HepG2 (cell line): ENCODE measurements around the gene SERPINA3. TPM values are rescaled to one million over a fixed set of nuclear protein-coding genes. Genes with fewer than 3 reads are reported as not detected.
A peak's percentile ranks its signal among the peaks of the same experiment; 100 is the strongest.

Experiments used
- CEBPG ChIP-seq: IDR thresholded peaks from 2 replicates; pipeline ENCODE4 v1.6.1; 2016
- ETS1 ChIP-seq: sonication (generic); formaldehyde crosslinking; IDR thresholded peaks from 2 replicates; pipeline ENCODE4 v1.4.0; 2020; ENCODE audit warnings: missing genetic modification reagents
- HDAC6 ChIP-seq: fragments of 200-600 bp; sonication (generic); IDR thresholded peaks from 2 replicates; pipeline ENCODE4 v1.7.0; 2017; ENCODE audit warnings: mild to moderate bottlenecking, antibody characterized with exemption, low read length, low read depth
- HINFP ChIP-seq: sonication (generic); formaldehyde crosslinking; IDR thresholded peaks from 2 replicates; pipeline ENCODE4 v1.4.0; 2020; ENCODE audit warnings: low read depth, mild to moderate bottlenecking, missing genetic modification reagents
- HNF4G ChIP-seq, 2 experiments: sonication (generic) in 1 of 2; formaldehyde crosslinking in 1 of 2; IDR thresholded peaks; 2 replicates each; pipeline versions ENCODE4 v1.4.0 to v1.6.1; 2011 to 2020; ENCODE audit warnings: borderline replicate concordance in 2 of 2, low read depth in 2 of 2, mild to moderate bottlenecking in 2 of 2, low read length in 1 of 2, missing genetic modification reagents in 1 of 2, moderate library complexity in 1 of 2
- KDM6A ChIP-seq: IDR thresholded peaks from 2 replicates; pipeline ENCODE4 v1.6.1; 2016; ENCODE audit warnings: low read depth
- MBD4 ChIP-seq: IDR thresholded peaks from 2 replicates; pipeline ENCODE4 v1.6.1; 2012; ENCODE audit warnings: low read length, inconsistent platforms, borderline replicate concordance
- MXD4 ChIP-seq: IDR thresholded peaks from 2 replicates; pipeline ENCODE4 v1.6.1; 2016; ENCODE audit warnings: mild to moderate bottlenecking, missing biosample characterization, missing genetic modification reagents
- NR1H2 ChIP-seq: sonication (generic); formaldehyde crosslinking; IDR thresholded peaks from 2 replicates; pipeline ENCODE4 v1.8.1; 2022; ENCODE audit warnings: low read depth, missing genetic modification reagents, borderline replicate concordance
- SP140L ChIP-seq: sonication (generic); formaldehyde crosslinking; IDR thresholded peaks from 2 replicates; pipeline ENCODE4 v1.4.0; 2020; ENCODE audit warnings: missing genetic modification reagents, borderline replicate concordance
- STAG1 ChIP-seq: sonication (generic); formaldehyde crosslinking; IDR thresholded peaks from 2 replicates; pipeline ENCODE4 v1.4.0; 2020; ENCODE audit warnings: missing genetic modification reagents
- ZFP41 ChIP-seq: sonication (generic); formaldehyde crosslinking; IDR thresholded peaks from 2 replicates; pipeline ENCODE4 v1.4.0; 2020; ENCODE audit warnings: mild to moderate bottlenecking, missing genetic modification reagents, borderline replicate concordance
- ZNF253 ChIP-seq: sonication (generic); formaldehyde crosslinking; IDR thresholded peaks from 2 replicates; pipeline ENCODE4 v1.8.0; 2022; ENCODE audit warnings: mild to moderate bottlenecking, missing genetic modification reagents, borderline replicate concordance
- ZNF282 ChIP-seq: fragments of 450-650 bp; IDR thresholded peaks from 2 replicates; pipeline ENCODE4 v1.6.1; 2018; ENCODE audit not compliant: partially characterized antibody
- ZNF333 ChIP-seq: sonication (generic); formaldehyde crosslinking; IDR thresholded peaks from 2 replicates; pipeline ENCODE4 v1.4.0; 2020; ENCODE audit warnings: mild to moderate bottlenecking, missing genetic modification reagents, borderline replicate concordance
- ZNF441 ChIP-seq: sonication (generic); formaldehyde crosslinking; IDR thresholded peaks from 2 replicates; pipeline ENCODE4 v1.7.0; 2021; ENCODE audit warnings: missing genetic modification reagents, borderline replicate concordance
- ZNF569 ChIP-seq: sonication (generic); formaldehyde crosslinking; IDR thresholded peaks from 2 replicates; pipeline ENCODE4 v1.5.0; 2020; ENCODE audit warnings: mild to moderate bottlenecking, missing genetic modification reagents, moderate library complexity, borderline replicate concordance
- ZNF616 ChIP-seq: sonication (generic); formaldehyde crosslinking; IDR thresholded peaks from 2 replicates; pipeline ENCODE4 v1.5.0; 2020; ENCODE audit warnings: low read depth, mild to moderate bottlenecking, missing genetic modification reagents
- polyA plus RNA-seq, 8 experiments: library from polyadenylated mRNA; depleted of rRNA in 3 of 8; stranded (reverse) in 7 of 8; unstranded in 1 of 8; fragments of >200 nt; fragmentation: Illumina TruSeq in 4 of 8; extraction: Trizol in 4 of 8; gene quantifications; 2 replicates each; pipeline versions ENCODE4 v1.2.1 to v1.2.3, GENCODE V29; 2011 to 2016; ENCODE audit warnings: low read depth in 4 of 8, missing spikeins in 1 of 8, mixed read lengths in 1 of 8; ENCODE audit not compliant: insufficient read depth in 1 of 8
- total RNA-seq, 5 experiments: library from RNA; depleted of rRNA; stranded (reverse); fragments of >200 nt; fragmentation: Illumina TruSeq; extraction: Trizol; gene quantifications; 2 replicates each; pipeline ENCODE4 v1.2.3, GENCODE V29; 2016; ENCODE audit warnings: low read depth in 1 of 5
- TF ChIP-seq, protein P1 (sequence below): sonication (generic); formaldehyde crosslinking; conservative IDR thresholded peaks from 2 replicates; pipeline ENCODE4 v1.4.0; 2020; ENCODE audit warnings: missing genetic modification reagents
- TF ChIP-seq, protein P2 (sequence below): sonication (generic); formaldehyde crosslinking; IDR thresholded peaks from 2 replicates; pipeline ENCODE4 v1.5.0; 2020; ENCODE audit warnings: mild to moderate bottlenecking, missing genetic modification reagents

SERPINA3 gene
- total and polyA plus RNA-seq, 2 of the 13 experiments (the other 11 are each of a cell fraction or from before 2014, with no cell fraction given) = 825 to 2,200 TPM

GRCh38 chr14:94612580-94613554, 676 bp downstream of the SERPINA3 start (continued):
- TF ChIP-seq HINFP (CRISPR knock-in tag) (no peak), ZNF441 (CRISPR knock-in tag) (no peak), ZNF282 (no peak), MBD4 (no peak), ETS1 (CRISPR knock-in tag) (no peak), HDAC6 (no peak), ZNF569 (no peak), NR1H2 (CRISPR knock-in tag) (no peak), MXD4 (CRISPR knock-in tag) (no peak), CEBPG (CRISPR knock-in tag) (peak; percentile 72), HNF4G (IDR thresholded peaks at IDR 0.05; ENCODE audit: borderline replicate concordance, low read depth, low read length) (no peak), HNF4G (CRISPR knock-in tag; IDR thresholded peaks at IDR 0.05; ENCODE audit: borderline replicate concordance, low read depth) (no peak), KDM6A (CRISPR knock-in tag) (no peak), ZFP41 (CRISPR knock-in tag) (no peak), ZNF253 (CRISPR knock-in tag) (no peak; the same call in 1 of the 2 replicates), ZNF616 (CRISPR knock-in tag) (0 out of 2 replicates have a peak, but pooled peaks have one; percentile 18), ZNF333 (CRISPR knock-in tag) (no peak), STAG1 (CRISPR knock-in tag) (no peak), SP140L (CRISPR knock-in tag) (no peak)
- TF ChIP-seq, protein P1, sequence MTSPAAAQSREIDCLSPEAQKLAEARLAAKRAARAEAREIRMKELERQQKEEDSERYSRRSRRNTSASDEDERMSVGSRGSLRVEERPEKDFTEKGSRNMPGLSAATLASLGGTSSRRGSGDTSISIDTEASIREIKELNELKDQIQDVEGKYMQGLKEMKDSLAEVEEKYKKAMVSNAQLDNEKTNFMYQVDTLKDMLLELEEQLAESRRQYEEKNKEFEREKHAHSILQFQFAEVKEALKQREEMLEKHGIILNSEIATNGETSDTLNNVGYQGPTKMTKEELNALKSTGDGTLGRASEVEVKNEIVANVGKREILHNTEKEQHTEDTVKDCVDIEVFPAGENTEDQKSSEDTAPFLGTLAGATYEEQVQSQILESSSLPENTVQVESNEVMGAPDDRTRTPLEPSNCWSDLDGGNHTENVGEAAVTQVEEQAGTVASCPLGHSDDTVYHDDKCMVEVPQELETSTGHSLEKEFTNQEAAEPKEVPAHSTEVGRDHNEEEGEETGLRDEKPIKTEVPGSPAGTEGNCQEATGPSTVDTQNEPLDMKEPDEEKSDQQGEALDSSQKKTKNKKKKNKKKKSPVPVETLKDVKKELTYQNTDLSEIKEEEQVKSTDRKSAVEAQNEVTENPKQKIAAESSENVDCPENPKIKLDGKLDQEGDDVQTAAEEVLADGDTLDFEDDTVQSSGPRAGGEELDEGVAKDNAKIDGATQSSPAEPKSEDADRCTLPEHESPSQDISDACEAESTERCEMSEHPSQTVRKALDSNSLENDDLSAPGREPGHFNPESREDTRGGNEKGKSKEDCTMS = no peak
- TF ChIP-seq, protein P2, sequence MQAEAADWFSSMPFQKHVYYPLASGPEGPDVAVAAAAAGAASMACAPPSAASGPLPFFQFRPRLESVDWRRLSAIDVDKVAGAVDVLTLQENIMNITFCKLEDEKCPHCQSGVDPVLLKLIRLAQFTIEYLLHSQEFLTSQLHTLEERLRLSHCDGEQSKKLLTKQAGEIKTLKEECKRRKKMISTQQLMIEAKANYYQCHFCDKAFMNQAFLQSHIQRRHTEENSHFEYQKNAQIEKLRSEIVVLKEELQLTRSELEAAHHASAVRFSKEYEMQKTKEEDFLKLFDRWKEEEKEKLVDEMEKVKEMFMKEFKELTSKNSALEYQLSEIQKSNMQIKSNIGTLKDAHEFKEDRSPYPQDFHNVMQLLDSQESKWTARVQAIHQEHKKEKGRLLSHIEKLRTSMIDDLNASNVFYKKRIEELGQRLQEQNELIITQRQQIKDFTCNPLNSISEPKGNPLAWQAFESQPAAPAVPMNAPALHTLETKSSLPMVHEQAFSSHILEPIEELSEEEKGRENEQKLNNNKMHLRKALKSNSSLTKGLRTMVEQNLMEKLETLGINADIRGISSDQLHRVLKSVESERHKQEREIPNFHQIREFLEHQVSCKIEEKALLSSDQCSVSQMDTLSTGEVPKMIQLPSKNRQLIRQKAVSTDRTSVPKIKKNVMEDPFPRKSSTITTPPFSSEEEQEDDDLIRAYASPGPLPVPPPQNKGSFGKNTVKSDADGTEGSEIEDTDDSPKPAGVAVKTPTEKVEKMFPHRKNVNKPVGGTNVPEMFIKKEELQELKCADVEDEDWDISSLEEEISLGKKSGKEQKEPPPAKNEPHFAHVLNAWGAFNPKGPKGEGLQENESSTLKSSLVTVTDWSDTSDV (CRISPR knock-in tag) = no peak
